Epithelial cell of proximal tubule (primary cell): ENCODE data around the gene SLC22A14. TPM values are rescaled to one million over a fixed set of nuclear protein-coding genes. Genes with fewer than 3 reads are reported as not detected.

Experiments used
- DNase-seq: peaks from one replicate; pipeline ENCODE4 v3.0.0-alpha.2; 2011; ENCODE audit warnings: low read depth
- H3K4me3 ChIP-seq: 2 replicates; pipeline ENCODE4 v1.5.1; 2011; ENCODE audit warnings: low read depth, mild to moderate bottlenecking, low read length
- total RNA-seq: library from RNA; depleted of rRNA; stranded (reverse); fragments of >200 nt; gene quantifications from 2 replicates; pipeline ENCODE4 v1.2.3, GENCODE V29; 2015
- TF ChIP-seq, protein P1 (sequence below): conservative IDR thresholded peaks from 2 replicates; pipeline ENCODE4 v1.5.1; 2012; ENCODE audit warnings: low read depth, mild to moderate bottlenecking, low read length

Gene SLC22A14
- total RNA-seq, 1 donor from 2014 or later, result not detected

DNA sequence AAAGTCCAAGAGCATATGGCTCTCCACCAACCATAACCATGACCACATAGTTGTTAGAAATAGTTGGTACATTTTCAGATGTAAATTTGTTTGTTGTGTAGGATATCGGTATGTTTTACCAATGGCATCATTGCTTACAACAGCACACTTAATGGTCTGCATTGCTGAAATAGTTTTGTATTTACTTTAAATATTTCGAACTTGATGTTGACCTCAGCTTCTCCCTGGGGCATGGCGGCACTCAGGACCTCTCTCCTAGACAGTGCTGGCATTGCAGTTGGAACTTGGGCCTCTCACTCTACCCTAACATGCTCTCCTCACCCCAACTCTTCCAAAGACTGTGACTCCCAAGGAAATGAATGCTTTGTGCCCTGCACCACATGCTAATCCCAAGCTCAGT lies 11.5 kb upstream of the SLC22A14 start:
- no peak for DNase-seq
- TF ChIP-seq, protein P1, sequence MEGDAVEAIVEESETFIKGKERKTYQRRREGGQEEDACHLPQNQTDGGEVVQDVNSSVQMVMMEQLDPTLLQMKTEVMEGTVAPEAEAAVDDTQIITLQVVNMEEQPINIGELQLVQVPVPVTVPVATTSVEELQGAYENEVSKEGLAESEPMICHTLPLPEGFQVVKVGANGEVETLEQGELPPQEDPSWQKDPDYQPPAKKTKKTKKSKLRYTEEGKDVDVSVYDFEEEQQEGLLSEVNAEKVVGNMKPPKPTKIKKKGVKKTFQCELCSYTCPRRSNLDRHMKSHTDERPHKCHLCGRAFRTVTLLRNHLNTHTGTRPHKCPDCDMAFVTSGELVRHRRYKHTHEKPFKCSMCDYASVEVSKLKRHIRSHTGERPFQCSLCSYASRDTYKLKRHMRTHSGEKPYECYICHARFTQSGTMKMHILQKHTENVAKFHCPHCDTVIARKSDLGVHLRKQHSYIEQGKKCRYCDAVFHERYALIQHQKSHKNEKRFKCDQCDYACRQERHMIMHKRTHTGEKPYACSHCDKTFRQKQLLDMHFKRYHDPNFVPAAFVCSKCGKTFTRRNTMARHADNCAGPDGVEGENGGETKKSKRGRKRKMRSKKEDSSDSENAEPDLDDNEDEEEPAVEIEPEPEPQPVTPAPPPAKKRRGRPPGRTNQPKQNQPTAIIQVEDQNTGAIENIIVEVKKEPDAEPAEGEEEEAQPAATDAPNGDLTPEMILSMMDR, result no peak
- no peak overlapping the region for H3K4me3 ChIP-seq

DNA sequence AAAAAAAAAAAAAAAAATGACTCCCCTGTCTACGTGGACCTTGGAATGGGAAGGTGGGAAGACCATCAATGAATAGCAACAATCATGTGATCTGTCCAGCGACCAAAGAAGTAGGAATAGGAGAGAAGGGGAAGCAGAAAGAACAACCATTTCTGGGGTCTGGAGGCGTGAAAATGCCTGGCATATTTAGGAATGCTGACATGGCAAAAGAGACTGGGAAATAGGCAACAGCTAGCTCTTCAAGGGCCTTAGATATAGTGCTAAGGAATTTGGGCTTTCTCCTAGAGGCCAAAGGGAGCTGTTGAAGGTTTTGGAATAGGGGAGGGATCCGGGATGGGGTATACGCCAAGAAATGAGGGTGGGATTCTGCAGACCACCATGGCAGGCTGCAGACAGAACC lies 10.5 kb upstream of the SLC22A14 start:
- TF ChIP-seq, protein P1, result no peak
- DNase-seq, result no peak
- no peak overlapping the region for H3K4me3 ChIP-seq

DNA sequence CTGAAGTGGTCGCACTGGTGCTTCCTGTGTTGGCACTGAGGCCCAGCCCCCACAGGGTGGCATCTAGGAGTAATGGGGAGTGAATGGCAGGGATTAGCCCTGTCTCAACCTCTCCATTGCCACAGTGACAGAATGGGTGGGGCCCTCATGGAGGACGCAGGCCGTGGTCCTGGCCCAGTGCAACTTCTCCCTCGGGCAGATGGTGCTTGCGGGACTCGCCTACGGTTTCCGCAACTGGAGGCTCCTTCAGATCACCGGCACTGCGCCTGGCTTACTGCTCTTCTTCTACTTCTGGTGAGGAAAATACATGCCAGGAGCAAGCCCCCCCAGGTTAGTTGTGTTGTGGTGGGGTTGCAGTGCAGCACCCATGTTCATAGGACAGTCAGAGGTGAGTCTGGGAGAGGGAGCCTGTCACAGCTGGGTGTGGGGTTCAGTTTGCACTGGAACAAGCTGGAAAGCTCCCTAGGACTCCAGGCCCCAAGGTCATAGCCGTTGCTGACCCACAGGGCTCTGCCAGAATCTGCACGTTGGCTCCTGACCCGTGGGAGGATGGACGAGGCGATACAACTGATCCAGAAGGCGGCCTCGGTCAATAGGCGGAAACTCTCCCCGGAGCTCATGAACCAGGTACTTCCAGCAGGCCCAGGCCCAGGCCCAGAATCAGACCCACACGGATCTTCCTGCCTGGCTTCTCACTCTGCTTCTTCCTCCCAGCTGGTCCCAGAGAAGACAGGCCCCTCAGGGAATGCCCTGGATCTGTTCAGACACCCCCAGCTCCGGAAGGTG lies 7.0 kb upstream of the SLC22A14 start:
- TF ChIP-seq, protein P1, result no peak
- no peak for DNase-seq
- H3K4me3 ChIP-seq, result no peak overlapping the region

DNA sequence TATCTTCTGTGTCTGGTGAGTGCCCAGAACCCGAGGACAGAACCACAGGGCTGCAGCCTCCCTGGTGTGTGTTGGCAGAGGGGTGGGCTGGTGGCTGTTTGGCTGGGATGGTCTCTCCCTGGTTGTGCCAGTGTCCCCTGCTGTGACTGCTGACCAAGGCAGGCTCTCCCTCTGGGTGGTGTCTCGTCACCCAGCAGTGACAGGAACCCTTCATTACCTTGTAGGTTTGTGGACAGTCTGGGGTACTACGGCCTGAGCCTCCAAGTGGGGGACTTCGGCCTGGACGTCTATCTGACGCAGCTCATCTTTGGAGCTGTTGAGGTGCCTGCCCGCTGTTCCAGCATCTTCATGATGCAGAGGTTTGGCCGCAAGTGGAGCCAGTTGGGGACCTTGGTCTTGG lies 6.4 kb upstream of the SLC22A14 start:
- DNase-seq, result no peak
- H3K4me3 ChIP-seq, result no peak overlapping the region
- TF ChIP-seq, protein P1, result no peak

DNA sequence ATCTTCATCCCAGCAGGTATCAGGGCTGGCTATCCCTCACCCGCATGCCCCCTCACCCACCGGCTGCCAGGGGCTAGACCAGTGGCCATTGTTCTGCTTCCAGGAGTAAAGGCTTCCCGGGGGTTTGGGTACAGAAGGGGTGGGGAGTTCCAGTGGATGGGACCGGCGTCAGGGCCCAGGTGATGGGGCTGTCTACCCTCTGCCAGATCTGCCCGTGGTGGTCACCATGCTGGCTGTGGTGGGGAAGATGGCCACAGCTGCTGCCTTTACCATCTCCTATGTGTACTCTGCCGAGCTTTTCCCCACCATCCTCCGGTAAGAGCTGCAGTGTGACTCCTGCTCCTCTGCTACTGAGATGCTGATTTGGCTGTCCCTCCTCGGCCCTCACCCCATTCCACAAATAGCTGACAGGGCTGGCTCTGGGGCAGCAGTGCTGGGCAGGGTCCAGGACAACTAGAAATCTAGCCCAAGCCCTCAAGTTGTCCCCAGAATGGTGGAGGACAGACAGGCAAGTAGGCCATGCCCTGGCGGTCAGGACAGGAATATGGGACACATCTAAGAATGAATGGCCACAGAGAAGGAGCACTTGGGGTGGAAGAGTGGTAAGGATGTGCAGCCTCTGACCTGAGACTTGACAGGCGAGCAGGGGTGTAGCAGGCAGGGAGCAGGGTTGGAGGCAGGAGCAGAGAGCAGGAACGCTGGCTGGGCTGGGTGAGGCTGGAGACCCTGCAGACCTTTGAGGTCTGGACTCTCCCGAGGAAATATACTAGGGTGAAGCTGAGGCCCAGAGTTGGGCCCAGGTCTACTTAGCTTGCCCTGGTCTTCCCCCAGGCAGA lies 5.8 kb upstream of the SLC22A14 start:
- TF ChIP-seq, protein P1, result no peak
- H3K4me3 ChIP-seq, result no peak overlapping the region
- no peak for DNase-seq

DNA sequence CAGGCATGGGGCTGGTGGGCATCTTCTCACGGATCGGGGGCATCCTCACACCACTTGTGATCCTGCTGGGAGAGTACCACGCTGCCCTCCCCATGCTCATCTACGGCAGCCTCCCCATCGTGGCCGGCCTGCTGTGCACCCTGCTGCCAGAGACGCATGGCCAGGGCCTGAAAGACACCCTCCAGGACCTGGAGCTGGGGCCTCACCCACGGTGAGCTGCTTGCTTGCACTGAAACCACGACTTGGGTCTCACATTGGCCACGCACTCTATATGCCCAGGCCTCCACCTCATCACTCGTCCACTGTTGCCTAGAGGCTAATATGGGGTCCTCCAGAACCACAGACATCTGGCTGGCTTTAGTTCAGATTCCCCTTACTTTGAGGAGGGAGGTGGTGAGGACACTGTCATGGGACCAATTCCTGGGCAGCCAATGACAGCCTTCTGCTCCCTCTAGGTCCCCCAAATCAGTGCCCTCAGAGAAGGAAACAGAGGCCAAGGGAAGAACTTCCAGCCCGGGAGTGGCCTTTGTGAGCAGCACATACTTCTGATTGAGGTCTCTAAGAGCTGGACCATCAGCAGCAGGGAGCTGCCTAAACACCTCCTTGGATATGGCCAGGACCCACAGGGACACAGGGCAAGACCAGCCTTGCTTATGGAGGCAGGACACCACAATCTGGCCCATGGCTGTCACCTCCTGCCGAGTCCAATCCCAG lies 5.0 kb upstream of the SLC22A14 start:
- TF ChIP-seq, protein P1, result no peak
- no peak for DNase-seq

More for the DNA sequence above, 5.0 kb upstream of the SLC22A14 start:
- H3K4me3 ChIP-seq, result no peak overlapping the region
